ENCODE results near the gene NUP42. TPM values are rescaled to one million over a fixed set of nuclear protein-coding genes. Genes with fewer than 3 reads are reported as not detected.

Gene NUP42
- total RNA-seq, 2 donors from 2014 or later: 36.6 to 62.9 TPM

GRCh38 chr7:23235813-23236221, 54.0 kb downstream of the NUP42 start:
- DNase-seq (ENCODE audit: low spot score): peak; percentile 88
- no peaks in the 10 kb centered on the region for H3K4me1 ChIP-seq (replicated peaks)
- no peaks in the 10 kb centered on the region for H3K27me3 ChIP-seq (replicated peaks; ENCODE audit: insufficient read depth)
- intact Hi-C loops (cut with DNase I): no loop called here
- no peaks in the 10 kb centered on the region for H3K9me3 ChIP-seq
- H3K4me3 ChIP-seq: no peak overlapping the region
- TF ChIP-seq POLR2AphosphoS5 (IDR thresholded peaks at IDR 0.05) (peak; percentile 67), CTCF (IDR thresholded peaks at IDR 0.05) (no peak), POLR2A (IDR thresholded peaks at IDR 0.05) (no peak)
- H3K36me3 ChIP-seq: no peaks in the 10 kb centered on the region
- no peak overlapping the region for H3K27ac ChIP-seq
- WGBS: 45% methylated on average over 6 of the region's 6 CpGs

GRCh38 chr7:23237000-23237399, 55.2 kb downstream of the NUP42 start:
- no peaks in the 10 kb centered on the region for H3K27me3 ChIP-seq (replicated peaks; ENCODE audit: insufficient read depth)
- DNase-seq (ENCODE audit: low spot score): no peak
- 99% methylated on average over 3 of the region's 3 CpGs for WGBS
- H3K4me1 ChIP-seq (replicated peaks): no peaks in the 10 kb centered on the region
- intact Hi-C loops (cut with DNase I): no loop called here
- no peaks in the 10 kb centered on the region for H3K36me3 ChIP-seq
- TF ChIP-seq POLR2AphosphoS5 (IDR thresholded peaks at IDR 0.05) (no peak), POLR2A (IDR thresholded peaks at IDR 0.05) (no peak)
- no peak overlapping the region for H3K27ac ChIP-seq
- no peaks in the 10 kb centered on the region for H3K9me3 ChIP-seq
- H3K4me3 ChIP-seq: no peak overlapping the region

- 69% methylated on average over 11 of the region's 11 CpGs for WGBS
- TF ChIP-seq CTCF (IDR thresholded peaks at IDR 0.05) (no peak), POLR2A (IDR thresholded peaks at IDR 0.05) (no peak), POLR2AphosphoS5 (IDR thresholded peaks at IDR 0.05) (no peak)
Observed at GRCh38 chr7:23238983-23239652, 57.3 kb downstream of the NUP42 start.

GRCh38 chr7:23239698-23240097, 57.9 kb downstream of the NUP42 start:
- H3K9me3 ChIP-seq: no peaks in the 10 kb centered on the region
- no peaks in the 10 kb centered on the region for H3K27me3 ChIP-seq (replicated peaks; ENCODE audit: insufficient read depth)
- no peaks in the 10 kb centered on the region for H3K36me3 ChIP-seq
- no peak overlapping the region for H3K4me3 ChIP-seq
- H3K27ac ChIP-seq: no peak overlapping the region
- intact Hi-C loops (cut with DNase I): no loop called here
- WGBS: 81% methylated on average over 5 of the region's 5 CpGs
- DNase-seq (ENCODE audit: low spot score): no peak
- H3K4me1 ChIP-seq (replicated peaks): no peaks in the 10 kb centered on the region
- TF ChIP-seq POLR2A (IDR thresholded peaks at IDR 0.05) (no peak), CTCF (IDR thresholded peaks at IDR 0.05) (no peak), POLR2AphosphoS5 (IDR thresholded peaks at IDR 0.05) (no peak)

More at GRCh38 chr7:23238983-23239652, 57.3 kb downstream of the NUP42 start:
- H3K9me3 ChIP-seq: no peaks in the 10 kb centered on the region
- intact Hi-C loops (cut with DNase I): no loop called here
- no peak overlapping the region for H3K27ac ChIP-seq
- H3K4me1 ChIP-seq (replicated peaks): no peaks in the 10 kb centered on the region
- no peaks in the 10 kb centered on the region for H3K36me3 ChIP-seq
- no peak overlapping the region for H3K4me3 ChIP-seq
- no peak for DNase-seq (ENCODE audit: low spot score)
- no peaks in the 10 kb centered on the region for H3K27me3 ChIP-seq (replicated peaks; ENCODE audit: insufficient read depth)

GRCh38 chr7:23242321-23242720, 60.5 kb downstream of the NUP42 start:
- no peak for DNase-seq (ENCODE audit: low spot score)
- intact Hi-C loops (cut with DNase I): no loop called here
- TF ChIP-seq CTCF (IDR thresholded peaks at IDR 0.05): no peak
- peak; percentile 50 for TF ChIP-seq POLR2AphosphoS5 (IDR thresholded peaks at IDR 0.05)
- 38% methylated on average over 3 of the region's 3 CpGs for WGBS
- H3K36me3 ChIP-seq: no peaks in the 10 kb centered on the region
- H3K4me1 ChIP-seq (replicated peaks): no peaks in the 10 kb centered on the region
- no peaks in the 10 kb centered on the region for H3K9me3 ChIP-seq
- H3K27ac ChIP-seq: no peak overlapping the region
- peaks cover 2% of the 10 kb centered on the region for H3K27me3 ChIP-seq (replicated peaks; ENCODE audit: insufficient read depth)
- no peak overlapping the region for H3K4me3 ChIP-seq

All from prostate gland (tissue), 2 donors.